Endothelial cell of umbilical vein (primary cell): ENCODE data around the gene PLXNA4.

Experiments used
- FOS ChIP-seq: IDR thresholded peaks from 2 replicates; pipeline ENCODE4 v1.6.1; 2011; ENCODE audit warnings: mild to moderate bottlenecking, low read length, moderate library complexity, borderline replicate concordance; ENCODE audit not compliant: insufficient read depth
- POLR2A ChIP-seq: IDR thresholded peaks from 2 replicates; pipeline ENCODE4 v1.6.1; 2012; ENCODE audit warnings: low read depth, mild to moderate bottlenecking, control low read depth, low read length
- POLR2AphosphoS5 ChIP-seq: IDR thresholded peaks from 2 replicates; pipeline ENCODE4 v1.6.1; 2012; ENCODE audit warnings: low read depth, mild to moderate bottlenecking, control low read depth, low read length, moderate library complexity; ENCODE audit not compliant: insufficient read depth
- TF ChIP-seq, protein P1 (sequence below), 2 donors: IDR thresholded peaks; 1 replicate in 1 of 2; 2 replicates in 1 of 2; pipeline ENCODE4 v1.5.1; 2011; ENCODE audit warnings: low read length in 2 of 2, mild to moderate bottlenecking in 2 of 2, moderate library complexity in 2 of 2, control low read depth in 1 of 2, inconsistent platforms in 1 of 2, low read depth in 1 of 2; ENCODE audit not compliant: insufficient read depth in 1 of 2; ENCODE audit errors: extremely low read depth in 1 of 2
- TF ChIP-seq, protein P2 (sequence below): IDR thresholded peaks from 2 replicates; pipeline ENCODE4 v1.6.1; 2011; ENCODE audit not compliant: insufficient read depth, insufficient read length

GRCh38 chr7:132536654-132537395 is 39.4 kb downstream of the PLXNA4 start:
- TF ChIP-seq, protein P1, sequence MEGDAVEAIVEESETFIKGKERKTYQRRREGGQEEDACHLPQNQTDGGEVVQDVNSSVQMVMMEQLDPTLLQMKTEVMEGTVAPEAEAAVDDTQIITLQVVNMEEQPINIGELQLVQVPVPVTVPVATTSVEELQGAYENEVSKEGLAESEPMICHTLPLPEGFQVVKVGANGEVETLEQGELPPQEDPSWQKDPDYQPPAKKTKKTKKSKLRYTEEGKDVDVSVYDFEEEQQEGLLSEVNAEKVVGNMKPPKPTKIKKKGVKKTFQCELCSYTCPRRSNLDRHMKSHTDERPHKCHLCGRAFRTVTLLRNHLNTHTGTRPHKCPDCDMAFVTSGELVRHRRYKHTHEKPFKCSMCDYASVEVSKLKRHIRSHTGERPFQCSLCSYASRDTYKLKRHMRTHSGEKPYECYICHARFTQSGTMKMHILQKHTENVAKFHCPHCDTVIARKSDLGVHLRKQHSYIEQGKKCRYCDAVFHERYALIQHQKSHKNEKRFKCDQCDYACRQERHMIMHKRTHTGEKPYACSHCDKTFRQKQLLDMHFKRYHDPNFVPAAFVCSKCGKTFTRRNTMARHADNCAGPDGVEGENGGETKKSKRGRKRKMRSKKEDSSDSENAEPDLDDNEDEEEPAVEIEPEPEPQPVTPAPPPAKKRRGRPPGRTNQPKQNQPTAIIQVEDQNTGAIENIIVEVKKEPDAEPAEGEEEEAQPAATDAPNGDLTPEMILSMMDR (IDR thresholded peaks at IDR 0.05; ENCODE audit: extremely low read depth in 1 of 2, insufficient read depth in 1 of 2, low read depth in 1 of 2, low read length in 2 of 2) = no peak
- peak; percentile 81 for TF ChIP-seq FOS
- TF ChIP-seq, protein P2, sequence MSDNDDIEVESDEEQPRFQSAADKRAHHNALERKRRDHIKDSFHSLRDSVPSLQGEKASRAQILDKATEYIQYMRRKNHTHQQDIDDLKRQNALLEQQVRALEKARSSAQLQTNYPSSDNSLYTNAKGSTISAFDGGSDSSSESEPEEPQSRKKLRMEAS = no peak
- TF ChIP-seq POLR2A = no peak
- TF ChIP-seq POLR2AphosphoS5 = no peak
